ENCODE measurements around the gene PIGP. TPM values are rescaled to one million over a fixed set of nuclear protein-coding genes. Genes with fewer than 3 reads are reported as not detected.

The PIGP gene
- total and polyA plus RNA-seq, 2 of the 13 experiments (the other 11 are each of a cell fraction or from before 2014, with no cell fraction given), result 14.8 to 33.4 TPM

DNA sequence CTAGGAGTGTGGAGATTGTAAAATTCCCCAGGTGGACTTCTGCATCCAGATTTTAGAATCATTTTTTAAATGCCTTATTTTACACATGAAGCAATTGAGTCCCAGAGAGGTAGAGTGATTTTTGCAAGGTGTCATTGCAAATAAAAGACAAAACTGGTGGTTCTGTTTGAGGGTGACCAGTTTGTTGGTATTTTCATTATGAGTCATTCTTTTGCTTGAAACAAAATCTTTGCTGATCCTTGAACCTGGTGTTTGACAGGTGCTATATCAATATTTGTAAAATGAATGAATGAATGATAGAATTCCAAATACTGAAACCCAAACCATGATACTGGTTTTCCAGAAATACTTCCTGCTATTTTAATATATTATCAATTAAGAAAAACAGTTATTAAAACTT is 44.3 kb upstream of the PIGP start (continued):
- TF ChIP-seq KLF13 (CRISPR knock-in tag; IDR thresholded peaks at IDR 0.05), result no peak
- no peak for TF ChIP-seq NCOA5 (CRISPR knock-in tag; IDR thresholded peaks at IDR 0.05)
- TF ChIP-seq ATF4 (CRISPR knock-in tag; IDR thresholded peaks at IDR 0.05), result no peak
- no peak for TF ChIP-seq ZBTB34 (CRISPR knock-in tag; IDR thresholded peaks at IDR 0.05)
- TF ChIP-seq, protein P1, sequence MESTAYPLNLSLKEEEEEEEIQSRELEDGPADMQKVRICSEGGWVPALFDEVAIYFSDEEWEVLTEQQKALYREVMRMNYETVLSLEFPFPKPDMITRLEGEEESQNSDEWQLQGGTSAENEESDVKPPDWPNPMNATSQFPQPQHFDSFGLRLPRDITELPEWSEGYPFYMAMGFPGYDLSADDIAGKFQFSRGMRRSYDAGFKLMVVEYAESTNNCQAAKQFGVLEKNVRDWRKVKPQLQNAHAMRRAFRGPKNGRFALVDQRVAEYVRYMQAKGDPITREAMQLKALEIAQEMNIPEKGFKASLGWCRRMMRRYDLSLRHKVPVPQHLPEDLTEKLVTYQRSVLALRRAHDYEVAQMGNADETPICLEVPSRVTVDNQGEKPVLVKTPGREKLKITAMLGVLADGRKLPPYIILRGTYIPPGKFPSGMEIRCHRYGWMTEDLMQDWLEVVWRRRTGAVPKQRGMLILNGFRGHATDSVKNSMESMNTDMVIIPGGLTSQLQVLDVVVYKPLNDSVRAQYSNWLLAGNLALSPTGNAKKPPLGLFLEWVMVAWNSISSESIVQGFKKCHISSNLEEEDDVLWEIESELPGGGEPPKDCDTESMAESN (CRISPR knock-in tag; conservative IDR thresholded peaks at IDR 0.05), result no peak
- TF ChIP-seq, protein P2, sequence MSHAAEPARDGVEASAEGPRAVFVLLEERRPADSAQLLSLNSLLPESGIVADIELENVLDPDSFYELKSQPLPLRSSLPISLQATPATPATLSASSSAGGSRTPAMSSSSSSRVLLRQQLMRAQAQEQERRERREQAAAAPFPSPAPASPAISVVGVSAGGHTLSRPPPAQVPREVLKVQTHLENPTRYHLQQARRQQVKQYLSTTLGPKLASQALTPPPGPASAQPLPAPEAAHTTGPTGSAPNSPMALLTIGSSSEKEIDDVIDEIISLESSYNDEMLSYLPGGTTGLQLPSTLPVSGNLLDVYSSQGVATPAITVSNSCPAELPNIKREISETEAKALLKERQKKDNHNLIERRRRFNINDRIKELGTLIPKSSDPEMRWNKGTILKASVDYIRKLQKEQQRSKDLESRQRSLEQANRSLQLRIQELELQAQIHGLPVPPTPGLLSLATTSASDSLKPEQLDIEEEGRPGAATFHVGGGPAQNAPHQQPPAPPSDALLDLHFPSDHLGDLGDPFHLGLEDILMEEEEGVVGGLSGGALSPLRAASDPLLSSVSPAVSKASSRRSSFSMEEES (CRISPR knock-in tag; IDR thresholded peaks at IDR 0.05), result no peak
- no peak for TF ChIP-seq ARNT (IDR thresholded peaks at IDR 0.05)
- no peak for TF ChIP-seq CHCHD3 (CRISPR knock-in tag; IDR thresholded peaks at IDR 0.05)
- TF ChIP-seq ZNF562 (CRISPR knock-in tag; IDR thresholded peaks at IDR 0.05; ENCODE audit: borderline replicate concordance), result no peak
- no peak for TF ChIP-seq KDM1A (CRISPR knock-in tag; IDR thresholded peaks at IDR 0.05)
- TF ChIP-seq ZNF639 (CRISPR knock-in tag; conservative IDR thresholded peaks at IDR 0.05), result no peak
- peak; percentile 75; the same call in 1 of the 2 replicates for TF ChIP-seq HMG20A (CRISPR knock-in tag; IDR thresholded peaks at IDR 0.05; ENCODE audit: borderline replicate concordance)
- TF ChIP-seq ZNF343 (CRISPR knock-in tag; IDR thresholded peaks at IDR 0.05), result no peak
- TF ChIP-seq, protein P3, sequence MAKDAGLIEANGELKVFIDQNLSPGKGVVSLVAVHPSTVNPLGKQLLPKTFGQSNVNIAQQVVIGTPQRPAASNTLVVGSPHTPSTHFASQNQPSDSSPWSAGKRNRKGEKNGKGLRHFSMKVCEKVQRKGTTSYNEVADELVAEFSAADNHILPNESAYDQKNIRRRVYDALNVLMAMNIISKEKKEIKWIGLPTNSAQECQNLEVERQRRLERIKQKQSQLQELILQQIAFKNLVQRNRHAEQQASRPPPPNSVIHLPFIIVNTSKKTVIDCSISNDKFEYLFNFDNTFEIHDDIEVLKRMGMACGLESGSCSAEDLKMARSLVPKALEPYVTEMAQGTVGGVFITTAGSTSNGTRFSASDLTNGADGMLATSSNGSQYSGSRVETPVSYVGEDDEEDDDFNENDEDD (CRISPR knock-in tag; IDR thresholded peaks at IDR 0.05; ENCODE audit: borderline replicate concordance), result no peak
- peak; percentile 48 for TF ChIP-seq HNF4A (CRISPR knock-in tag; IDR thresholded peaks at IDR 0.05)
- TF ChIP-seq SOX5 (CRISPR knock-in tag; IDR thresholded peaks at IDR 0.05; ENCODE audit: borderline replicate concordance), result peak; percentile 75; the same call in 1 of the 2 replicates
- no peak for TF ChIP-seq WIZ (CRISPR knock-in tag; IDR thresholded peaks at IDR 0.05)
- TF ChIP-seq RARG (CRISPR knock-in tag; IDR thresholded peaks at IDR 0.05; ENCODE audit: low read depth), result no peak
- no peak for TF ChIP-seq ZNF253 (CRISPR knock-in tag; IDR thresholded peaks at IDR 0.05; ENCODE audit: borderline replicate concordance)
- no peak for TF ChIP-seq ZNF816 (CRISPR knock-in tag; IDR thresholded peaks at IDR 0.05; ENCODE audit: borderline replicate concordance)
- TF ChIP-seq MXD1 (CRISPR knock-in tag; IDR thresholded peaks at IDR 0.05), result no peak
- TF ChIP-seq ZNF614 (CRISPR knock-in tag; IDR thresholded peaks at IDR 0.05; ENCODE audit: borderline replicate concordance), result no peak
- no peak for TF ChIP-seq SMAD1 (CRISPR knock-in tag; IDR thresholded peaks at IDR 0.05; ENCODE audit: borderline replicate concordance, low read depth)
- TF ChIP-seq ZNF644 (CRISPR knock-in tag; IDR thresholded peaks at IDR 0.05; ENCODE audit: low read depth), result no peak
